Airway epithelial cell (primary cell): ENCODE measurements around the gene TTC5. TPM values are rescaled to one million over a fixed set of nuclear protein-coding genes. Genes with fewer than 3 reads are reported as not detected.

Source experiments
- total RNA-seq: library from RNA; depleted of rRNA; stranded (reverse); fragments of >200 nt; gene quantifications from 2 replicates; pipeline ENCODE4 v1.2.3, GENCODE V29; 2015

Gene TTC5
- total RNA-seq, result 5.2 and 7.5 TPM in 2 replicates

DNA sequence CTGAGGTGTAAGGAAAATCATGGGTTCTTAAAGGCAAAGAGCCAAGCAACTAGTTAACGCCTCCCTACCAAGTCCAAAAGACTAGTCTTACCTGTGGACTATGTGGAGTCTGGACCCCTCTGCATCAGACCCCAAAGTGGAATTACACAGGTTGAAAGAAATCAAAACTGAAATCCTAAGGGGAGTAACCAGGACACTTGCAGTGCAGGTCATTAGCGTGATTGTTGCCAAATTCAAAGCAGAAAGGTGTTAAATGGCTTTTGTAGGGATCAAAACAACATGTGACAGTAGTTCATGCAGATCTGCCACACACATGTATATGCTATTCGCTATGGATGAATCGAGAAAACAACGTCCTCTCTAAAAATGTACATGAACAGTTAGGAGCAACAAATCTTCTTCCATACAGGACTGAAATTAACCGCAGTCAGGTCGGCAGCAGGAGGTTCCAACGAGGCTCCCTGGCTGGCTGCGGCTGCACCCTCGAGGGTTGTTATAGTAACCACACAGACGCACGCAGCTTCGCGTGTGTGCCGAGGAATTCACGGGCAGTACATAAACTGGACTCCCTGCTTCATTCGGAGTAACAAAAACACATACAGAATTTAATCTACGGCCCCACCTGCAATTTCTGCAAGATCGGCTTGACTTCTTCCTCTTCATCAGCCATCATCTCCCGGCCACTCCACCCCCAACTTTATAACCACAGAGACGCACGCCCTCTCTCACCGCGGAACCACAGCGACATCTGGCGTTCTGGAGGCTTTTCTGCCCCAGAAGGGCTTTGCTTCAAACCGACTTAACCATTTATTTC lies at the start of gene TTC5:
Gene TTC5 (minus strand): TSS at position 687 of the 814 bp plus-strand sequence. CDS start 14 bp downstream, at position 673.

GRCh38 chr14:20343092-20343861 lies 37.5 kb upstream of the TTC5 start, which contains the start of gene PARP2:
Gene PARP2, plus strand, starts transcription at chr14:20343635. Its CDS starts 7 bp downstream, at chr14:20343642.

DNA sequence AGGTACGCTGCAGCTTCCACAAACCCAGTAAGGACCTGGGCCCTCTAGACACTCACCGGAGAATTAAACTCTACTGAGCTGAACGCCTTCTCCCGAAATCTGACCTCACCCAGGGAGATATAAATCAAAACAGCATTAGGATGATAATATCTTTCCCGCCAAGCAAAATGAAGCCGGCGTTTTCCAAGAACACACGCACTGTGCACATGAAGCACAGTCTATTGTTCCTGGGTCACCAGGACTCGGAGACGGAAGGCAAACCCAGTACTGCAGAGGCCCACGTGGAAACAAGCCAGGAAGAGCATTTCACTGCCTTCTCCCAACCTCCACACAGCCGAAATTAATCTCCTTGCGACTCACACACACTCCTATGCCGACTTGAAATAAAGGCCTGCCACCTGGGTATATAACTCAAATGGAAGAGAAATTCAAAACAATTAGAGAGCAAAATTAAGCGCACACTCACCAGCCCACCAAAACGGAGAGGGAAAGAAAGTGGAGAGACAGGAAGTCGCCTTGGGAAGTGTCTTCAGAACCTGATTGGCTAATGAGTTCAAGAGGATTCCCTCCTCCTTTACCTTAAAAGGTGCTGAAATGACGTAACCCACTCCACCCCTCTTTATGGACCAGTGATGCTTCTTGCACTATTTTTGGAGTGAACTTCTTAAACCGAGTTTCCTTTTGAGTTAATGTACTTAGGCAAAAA lies 27.2 kb upstream of the TTC5 start, which contains the start of gene CCNB1IP1:
Gene CCNB1IP1 (minus strand): TSS at position 492 of the 706 bp plus-strand sequence. CDS start 16,756 bp downstream, outside the sequence.

Other genes with a start within 250 kb of the TTC5 start
- gene OR4L1, start 245.9 kb downstream of the TTC5 start, total RNA-seq, result not detected in 2 replicates
- not detected in 2 replicates for gene OR4K17, start 195.2 kb downstream of the TTC5 start, total RNA-seq
- not detected in 2 replicates for gene OR4N5, start 167.1 kb downstream of the TTC5 start, total RNA-seq
- not detected in 2 replicates for gene OR11G2, start 115.1 kb downstream of the TTC5 start, total RNA-seq
- gene OR11H6, start 82.2 kb downstream of the TTC5 start, total RNA-seq, result not detected in 2 replicates
- gene OR11H7, start 77.0 kb downstream of the TTC5 start, total RNA-seq, result not detected in 2 replicates
- not detected in 2 replicates for gene OR11H4, start 66.7 kb downstream of the TTC5 start, total RNA-seq
- gene CCNB1IP1, start 27.3 kb upstream of the TTC5 start, total RNA-seq, result 51.3 and 52.7 TPM in 2 replicates
- 11.1 and 12.9 TPM in 2 replicates for gene PARP2, start 37.7 kb upstream of the TTC5 start, total RNA-seq
- 5.5 and 8.5 TPM in 2 replicates for gene TEP1, start 107.5 kb upstream of the TTC5 start, total RNA-seq
- not detected in 2 replicates for gene KLHL33, start 130.2 kb upstream of the TTC5 start, total RNA-seq
- 37.9 and 54.4 TPM in 2 replicates for gene OSGEP, start 148.9 kb upstream of the TTC5 start, total RNA-seq
- 168 and 175 TPM in 2 replicates for gene APEX1, start 149.3 kb upstream of the TTC5 start, total RNA-seq
- 9.7 and 14.2 TPM in 2 replicates for gene PIP4P1, start 155.5 kb upstream of the TTC5 start, total RNA-seq
- 128 and 138 TPM in 2 replicates for gene PNP, start 163.5 kb upstream of the TTC5 start, total RNA-seq
- gene RNASE10, start 199.6 kb upstream of the TTC5 start, total RNA-seq, result not detected in 2 replicates